HEK293 (cell line): ENCODE data around the gene RRN3.
A peak's percentile ranks its signal among the peaks of the same experiment; 100 is the strongest.

Experiments
- CTCF ChIA-PET: fragments of 350-600 bp; formaldehyde crosslinking; extraction: SDS; loops from one replicate; lab custom pipeline; 2021; ENCODE audit warnings: antibody characterized with exemption; lab: Yijun Ruan, JAX
- POLR2A ChIA-PET: fragments of 300-600 bp; formaldehyde crosslinking; extraction: SDS; loops from one replicate; lab custom pipeline; 2020; ENCODE audit warnings: antibody characterized with exemption, inconsistent platforms; lab: Yijun Ruan, JAX
- H3K27ac ChIP-seq: fragments of 200-500 bp; sonication (Bioruptor generic); 2 replicates; pipeline ENCODE4 v1.5.1; 2014; ENCODE audit warnings: low read depth, low read length, control low read depth, inconsistent platforms; ENCODE audit errors: extremely low read depth
- H3K36me3 ChIP-seq, 2 experiments: fragments of 200-500 bp in 1 of 2; sonication (Bioruptor generic) in 1 of 2; 1 replicate in 1 of 2; 2 replicates in 1 of 2; pipeline ENCODE4 v1.5.1; 2014 to 2017; ENCODE audit warnings: inconsistent platforms in 2 of 2, low read length in 2 of 2; ENCODE audit not compliant: control insufficient read depth in 2 of 2, insufficient read depth in 1 of 2
- H3K4me1 ChIP-seq: fragments of 200-500 bp; sonication (Bioruptor generic); 2 replicates; pipeline ENCODE4 v1.5.1; 2014; ENCODE audit warnings: mild to moderate bottlenecking, low read length, inconsistent platforms; ENCODE audit not compliant: control insufficient read depth, insufficient read depth
- H3K4me3 ChIP-seq: 2 replicates; pipeline ENCODE4 v1.5.1; 2011; ENCODE audit warnings: low read depth, mild to moderate bottlenecking, control low read depth, low read length, moderate library complexity
- H3K9me3 ChIP-seq: fragments of 200-500 bp; sonication (Bioruptor generic); 2 replicates; pipeline ENCODE4 v1.5.1; 2014; ENCODE audit warnings: low read depth, low read length, inconsistent platforms; ENCODE audit not compliant: control insufficient read depth, insufficient read depth
- AEBP2 ChIP-seq: fragments of 450-650 bp; formaldehyde crosslinking; IDR thresholded peaks from 2 replicates; pipeline ENCODE4 v1.5.1; 2016; ENCODE audit warnings: missing biosample characterization, missing genetic modification characterization, borderline replicate concordance
- GLI2 ChIP-seq: fragments of 450-650 bp; formaldehyde crosslinking; IDR thresholded peaks from 2 replicates; pipeline ENCODE4; 2017; ENCODE audit warnings: missing biosample characterization, missing genetic modification characterization, low read depth, borderline replicate concordance
- KLF17 ChIP-seq: fragments of 450-650 bp; formaldehyde crosslinking; IDR thresholded peaks from 2 replicates; pipeline ENCODE4 v1.5.1; 2016; ENCODE audit warnings: missing biosample characterization, missing genetic modification characterization
- OVOL3 ChIP-seq: fragments of 450-650 bp; formaldehyde crosslinking; IDR thresholded peaks from 2 replicates; pipeline ENCODE4 v1.5.1; 2016; ENCODE audit warnings: missing biosample characterization, missing genetic modification characterization
- PBX3 ChIP-seq: sonication (generic); formaldehyde crosslinking; IDR thresholded peaks from 2 replicates; pipeline ENCODE4 v1.8.1; 2022; ENCODE audit warnings: mild to moderate bottlenecking, moderate library complexity, missing genetic modification reagents
- ZBTB1 ChIP-seq: fragments of 450-650 bp; formaldehyde crosslinking; IDR thresholded peaks from 2 replicates; pipeline ENCODE4 v1.5.1; 2016; ENCODE audit warnings: missing biosample characterization, missing genetic modification characterization
- ZBTB26 ChIP-seq: fragments of 450-650 bp; formaldehyde crosslinking; optimal IDR thresholded peaks from 2 replicates; pipeline ENCODE3; 2016; ENCODE audit warnings: missing biosample characterization, mild to moderate bottlenecking, missing genetic modification characterization
- ZBTB8A ChIP-seq: fragments of 450-650 bp; formaldehyde crosslinking; IDR thresholded peaks from 2 replicates; pipeline ENCODE4 v1.5.1; 2016; ENCODE audit warnings: missing biosample characterization, missing genetic modification characterization
- ZNF121 ChIP-seq: fragments of 450-650 bp; formaldehyde crosslinking; IDR thresholded peaks from 2 replicates; pipeline ENCODE4 v1.5.1; 2016; ENCODE audit warnings: missing biosample characterization, missing genetic modification characterization
- ZNF132 ChIP-seq: fragments of 450-650 bp; formaldehyde crosslinking; IDR thresholded peaks from 2 replicates; pipeline ENCODE4 v1.5.1; 2017; ENCODE audit warnings: missing biosample characterization, missing genetic modification characterization, borderline replicate concordance
- ZNF140 ChIP-seq: fragments of 450-650 bp; formaldehyde crosslinking; IDR thresholded peaks from 2 replicates; pipeline ENCODE4 v1.5.1; 2016; ENCODE audit warnings: missing biosample characterization, missing genetic modification characterization
- ZNF146 ChIP-seq: fragments of 450-650 bp; formaldehyde crosslinking; IDR thresholded peaks from 2 replicates; pipeline ENCODE4 v1.5.1; 2016; ENCODE audit warnings: missing biosample characterization, missing genetic modification characterization
- ZNF16 ChIP-seq: fragments of 450-650 bp; formaldehyde crosslinking; IDR thresholded peaks from 2 replicates; pipeline ENCODE4 v1.5.1; 2016; ENCODE audit warnings: low read depth, missing biosample characterization, missing genetic modification characterization
- ZNF362 ChIP-seq: fragments of 450-650 bp; formaldehyde crosslinking; IDR thresholded peaks from 2 replicates; pipeline ENCODE4 v1.5.1; 2016; ENCODE audit warnings: missing biosample characterization, missing genetic modification characterization
- ZNF510 ChIP-seq: fragments of 450-650 bp; formaldehyde crosslinking; IDR thresholded peaks from 2 replicates; pipeline ENCODE4 v1.5.1; 2018; ENCODE audit warnings: mild to moderate bottlenecking, missing genetic modification characterization, missing biosample characterization; ENCODE audit not compliant: insufficient replicate concordance
- ZNF571 ChIP-seq: fragments of 450-650 bp; formaldehyde crosslinking; IDR thresholded peaks from 2 replicates; pipeline ENCODE4 v1.5.0; 2017; ENCODE audit warnings: missing biosample characterization, missing genetic modification characterization
- ZNF580 ChIP-seq: fragments of 450-650 bp; formaldehyde crosslinking; IDR thresholded peaks from 2 replicates; pipeline ENCODE4 v1.5.1; 2016; ENCODE audit warnings: missing biosample characterization, missing genetic modification characterization
- ZNF747 ChIP-seq: fragments of 450-650 bp; formaldehyde crosslinking; IDR thresholded peaks from 2 replicates; pipeline ENCODE4 v1.5.1; 2016; ENCODE audit warnings: missing biosample characterization, missing genetic modification characterization
- ZSCAN18 ChIP-seq: fragments of 450-650 bp; formaldehyde crosslinking; IDR thresholded peaks from 2 replicates; pipeline ENCODE4 v1.5.1; 2016; ENCODE audit warnings: missing biosample characterization, missing genetic modification characterization

Gene RRN3

GRCh38 chr16:15049581-15050180 is 44.4 kb downstream of the RRN3 start:
- TF ChIP-seq ZNF510 (tag by site-specific recombination) (no peak), ZNF747 (tag by site-specific recombination) (no peak), ZNF132 (no peak), GLI2 (tag by site-specific recombination) (no peak), ZNF16 (tag by site-specific recombination) (no peak), ZNF146 (no peak), ZBTB1 (no peak), ZNF571 (tag by site-specific recombination) (no peak), ZNF580 (tag by site-specific recombination) (no peak), ZSCAN18 (tag by site-specific recombination) (no peak), OVOL3 (no peak), AEBP2 (no peak)
- TF ChIP-seq, all 188 proteins: peak for 0
- ChIA-PET POLR2A (no interaction called here), CTCF (interaction anchor here (0.6 to 0.9 kb wide), 2 partner anchors 9 to 17 kb away, joined by 3 to 4 read pairs; no protein-coding TSS in a partner anchor)
- no peaks in the 10 kb centered on the region for H3K4me1 ChIP-seq
- peaks cover 0 to 23% of the 10 kb centered on the region in 2 experiments; a peak in 2 of 3 replicates for H3K36me3 ChIP-seq
- H3K27ac ChIP-seq: no peak overlapping the region
- H3K9me3 ChIP-seq: no peaks in the 10 kb centered on the region
- H3K4me3 ChIP-seq: no peak overlapping the region

GRCh38 chr16:15046692-15047376 is 47.2 kb downstream of the RRN3 start:
- peaks cover 8 to 35% of the 10 kb centered on the region in 2 experiments; a peak in 2 of 3 replicates for H3K36me3 ChIP-seq
- no peaks in the 10 kb centered on the region for H3K9me3 ChIP-seq
- CTCF ChIA-PET: no interaction called here
- no peak overlapping the region for H3K27ac ChIP-seq
- no peak overlapping the region for H3K4me3 ChIP-seq
- TF ChIP-seq KLF17 (tag by site-specific recombination): no peak
- 0 out of 2 replicates have a peak, but pooled peaks have one; percentile 35 for TF ChIP-seq ZNF362 (tag by site-specific recombination)
- TF ChIP-seq ZNF140 (tag by site-specific recombination): no peak
- no peak for TF ChIP-seq ZNF132
- TF ChIP-seq ZNF121: peak; percentile 74; the same call in 1 of the 2 replicates
- TF ChIP-seq PBX3: no peak
- no peak for TF ChIP-seq ZBTB8A (tag by site-specific recombination)
- TF ChIP-seq ZBTB26 (tag by site-specific recombination): no peak
- no peaks in the 10 kb centered on the region for H3K4me1 ChIP-seq
- POLR2A ChIA-PET: no interaction called here
